Chondrocyte (in vitro differentiated cells): ENCODE results near the gene FAM107B. TPM values are rescaled to one million over a fixed set of nuclear protein-coding genes. Genes with fewer than 3 reads are reported as not detected.

Source experiments
- DNase-seq: peaks from one replicate; pipeline ENCODE4 v3.0.0; 2021; ENCODE audit warnings: mixed read lengths, low spot score
- H3K27ac Mint-ChIP-seq: one replicate; pipeline ENCODE4 v1.8.0; 2021; ENCODE audit warnings: mild to moderate bottlenecking, moderate library complexity, mixed read lengths; ENCODE audit not compliant: unreplicated experiment
- H3K27me3 Mint-ChIP-seq: 2 replicates; pipeline ENCODE4 v1.8.0; 2021; ENCODE audit warnings: low read depth, mixed read lengths
- H3K36me3 Mint-ChIP-seq: 2 replicates; pipeline ENCODE4 v1.8.0; 2021; ENCODE audit warnings: low read depth, mixed read lengths
- H3K4me1 Mint-ChIP-seq: 2 replicates; pipeline ENCODE4 v1.8.0; 2021; ENCODE audit warnings: low read depth, mild to moderate bottlenecking, mixed read lengths
- H3K4me3 Mint-ChIP-seq: one replicate; pipeline ENCODE4 v1.8.0; 2021; ENCODE audit warnings: mild to moderate bottlenecking, moderate library complexity, mixed read lengths; ENCODE audit not compliant: unreplicated experiment
- H3K9me3 Mint-ChIP-seq: 2 replicates; pipeline ENCODE4 v1.8.0; 2021; ENCODE audit warnings: low read depth, mixed read lengths
- total RNA-seq: library from RNA; stranded (reverse); gene quantifications from 3 replicates; pipeline ENCODE4 v1.2.1, GENCODE V29; 2021
- TF ChIP-seq, protein P1 (sequence below): fragments of 200-600 bp; sonication (generic); IDR thresholded peaks from 2 replicates; pipeline ENCODE4 v1.5.0; 2021; ENCODE audit warnings: antibody characterized with exemption, mild to moderate bottlenecking, moderate library complexity

Gene FAM107B
- total RNA-seq, 1 donor from 2014 or later, result 29.1 TPM

DNA sequence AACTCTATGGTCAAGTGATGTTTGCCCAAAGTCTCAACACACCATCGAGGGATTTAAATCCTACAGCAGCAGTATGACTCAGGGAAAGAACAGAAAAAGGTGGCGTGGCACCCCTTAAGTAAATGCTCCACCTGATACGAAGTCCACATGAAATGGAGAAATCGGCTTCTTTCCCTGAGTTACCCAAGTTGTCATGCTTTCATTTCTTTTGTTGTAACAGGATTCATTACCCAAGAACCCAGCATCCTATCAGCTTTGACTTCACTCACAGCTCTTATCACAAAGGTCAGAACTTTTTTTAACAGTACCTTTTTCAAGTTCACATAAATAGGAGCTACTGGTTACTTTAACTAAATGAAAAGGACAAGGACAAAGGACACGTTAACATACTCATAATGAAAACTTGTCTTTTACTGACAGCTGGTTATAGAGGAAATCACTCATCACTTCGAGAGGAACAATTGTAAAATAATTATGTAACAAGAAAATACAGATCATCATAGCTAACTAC is 224.2 kb downstream of the FAM107B start:
- H3K36me3 Mint-ChIP-seq, result no peaks in the 10 kb centered on the region
- no peak overlapping the region for H3K4me3 Mint-ChIP-seq
- H3K27me3 Mint-ChIP-seq, result no peaks in the 10 kb centered on the region
- no peaks in the 10 kb centered on the region for H3K9me3 Mint-ChIP-seq
- TF ChIP-seq, protein P1, sequence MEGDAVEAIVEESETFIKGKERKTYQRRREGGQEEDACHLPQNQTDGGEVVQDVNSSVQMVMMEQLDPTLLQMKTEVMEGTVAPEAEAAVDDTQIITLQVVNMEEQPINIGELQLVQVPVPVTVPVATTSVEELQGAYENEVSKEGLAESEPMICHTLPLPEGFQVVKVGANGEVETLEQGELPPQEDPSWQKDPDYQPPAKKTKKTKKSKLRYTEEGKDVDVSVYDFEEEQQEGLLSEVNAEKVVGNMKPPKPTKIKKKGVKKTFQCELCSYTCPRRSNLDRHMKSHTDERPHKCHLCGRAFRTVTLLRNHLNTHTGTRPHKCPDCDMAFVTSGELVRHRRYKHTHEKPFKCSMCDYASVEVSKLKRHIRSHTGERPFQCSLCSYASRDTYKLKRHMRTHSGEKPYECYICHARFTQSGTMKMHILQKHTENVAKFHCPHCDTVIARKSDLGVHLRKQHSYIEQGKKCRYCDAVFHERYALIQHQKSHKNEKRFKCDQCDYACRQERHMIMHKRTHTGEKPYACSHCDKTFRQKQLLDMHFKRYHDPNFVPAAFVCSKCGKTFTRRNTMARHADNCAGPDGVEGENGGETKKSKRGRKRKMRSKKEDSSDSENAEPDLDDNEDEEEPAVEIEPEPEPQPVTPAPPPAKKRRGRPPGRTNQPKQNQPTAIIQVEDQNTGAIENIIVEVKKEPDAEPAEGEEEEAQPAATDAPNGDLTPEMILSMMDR, result no peak
- no peak overlapping the region for H3K27ac Mint-ChIP-seq
- no peak for DNase-seq
- H3K4me1 Mint-ChIP-seq, result peaks cover 21% of the 10 kb centered on the region

- DNase-seq, result no peak
- Mint-ChIP-seq H3K27me3 (no peaks in the 10 kb centered on the region), H3K27ac (no peak overlapping the region), H3K36me3 (no peaks in the 10 kb centered on the region), H3K9me3 (no peaks in the 10 kb centered on the region), H3K4me1 (peaks cover 21% of the 10 kb centered on the region), H3K4me3 (no peak overlapping the region)
- TF ChIP-seq, protein P1, result no peak
These were observed 225.2 kb downstream of the FAM107B start for GRCh38 chr10:14549496-14549895.

DNA sequence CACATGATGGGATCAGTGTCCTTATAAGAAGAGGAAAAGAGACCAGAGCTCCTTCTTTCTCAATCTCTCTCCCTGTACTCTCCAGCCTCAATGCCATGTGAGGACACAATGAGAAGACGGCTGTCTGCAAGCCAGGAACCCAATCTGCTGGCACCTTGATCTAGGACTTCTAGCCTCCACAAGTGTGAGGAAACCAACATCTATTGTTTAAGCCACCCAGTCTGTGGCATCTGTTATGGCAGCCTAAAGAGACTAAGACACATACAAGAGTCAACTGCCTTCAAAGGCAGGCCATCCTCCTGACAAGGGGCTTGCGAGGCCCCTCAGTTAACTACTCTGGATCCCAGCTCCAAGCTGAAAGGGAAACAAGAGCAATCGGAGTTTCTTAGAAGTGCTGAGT is 225.7 kb downstream of the FAM107B start:
- H3K36me3 Mint-ChIP-seq, result no peaks in the 10 kb centered on the region
- no peaks in the 10 kb centered on the region for H3K27me3 Mint-ChIP-seq
- TF ChIP-seq, protein P1, result no peak
- DNase-seq, result no peak
- no peaks in the 10 kb centered on the region for H3K9me3 Mint-ChIP-seq
- peaks cover 16% of the 10 kb centered on the region for H3K4me1 Mint-ChIP-seq
- no peak overlapping the region for H3K4me3 Mint-ChIP-seq
- H3K27ac Mint-ChIP-seq, result no peak overlapping the region

GRCh38 chr10:14548474-14548873 is 226.2 kb downstream of the FAM107B start:
- peaks cover 15% of the 10 kb centered on the region for H3K4me1 Mint-ChIP-seq
- no peak for DNase-seq

DNA sequence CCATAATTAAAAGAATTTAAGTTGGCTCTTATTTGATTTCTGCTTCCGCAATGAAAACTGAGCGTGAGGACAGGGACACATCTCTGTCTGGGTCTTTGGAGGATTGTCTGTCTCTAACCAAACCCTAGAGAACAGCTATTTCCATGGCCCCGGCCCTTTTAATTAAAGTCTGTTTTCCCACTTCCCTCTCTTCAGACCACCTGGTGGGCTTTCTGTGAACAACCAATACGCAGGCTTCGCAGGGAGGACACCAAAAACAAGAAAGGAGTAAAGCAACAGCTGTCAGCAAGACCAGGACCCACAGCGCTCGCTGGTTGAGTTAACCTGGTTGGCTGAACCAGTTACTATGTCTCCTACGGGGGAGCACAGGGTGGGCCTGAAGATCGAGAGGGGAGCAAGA is 226.9 kb downstream of the FAM107B start:
- H3K36me3 Mint-ChIP-seq, result no peaks in the 10 kb centered on the region

More at GRCh38 chr10:14548474-14548873, 226.2 kb downstream of the FAM107B start:
- H3K4me3 Mint-ChIP-seq, result no peak overlapping the region
- TF ChIP-seq, protein P1, result no peak
- no peaks in the 10 kb centered on the region for H3K36me3 Mint-ChIP-seq
- H3K9me3 Mint-ChIP-seq, result no peaks in the 10 kb centered on the region
- H3K27ac Mint-ChIP-seq, result no peak overlapping the region
- no peaks in the 10 kb centered on the region for H3K27me3 Mint-ChIP-seq

More for the DNA sequence above, 226.9 kb downstream of the FAM107B start:
- TF ChIP-seq, protein P1, result no peak
- H3K4me3 Mint-ChIP-seq, result no peak overlapping the region
- no peak for DNase-seq
- no peaks in the 10 kb centered on the region for H3K9me3 Mint-ChIP-seq
- H3K4me1 Mint-ChIP-seq, result peaks cover 12% of the 10 kb centered on the region
- H3K27ac Mint-ChIP-seq, result no peak overlapping the region
- H3K27me3 Mint-ChIP-seq, result no peaks in the 10 kb centered on the region
